ENCODE data around the gene MEGF8.

Gene MEGF8

DNA sequence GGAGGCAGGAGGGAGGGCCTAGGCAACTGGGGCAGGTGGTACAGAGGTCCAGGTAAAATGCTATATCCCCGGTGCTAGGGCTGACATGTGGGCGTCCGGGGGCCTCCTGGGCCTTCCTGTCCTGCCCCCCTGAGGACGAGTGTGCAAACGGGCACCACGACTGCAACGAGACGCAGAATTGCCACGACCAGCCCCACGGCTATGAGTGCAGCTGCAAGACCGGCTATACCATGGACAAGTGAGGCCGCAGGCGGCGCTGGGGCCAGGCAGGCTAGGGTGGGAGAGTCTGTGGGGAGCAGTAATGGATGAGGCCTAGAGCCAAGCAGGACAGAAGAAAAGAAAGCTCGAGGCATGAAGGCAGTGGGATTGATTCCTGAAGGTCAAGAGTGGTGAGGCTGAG, 43.3 kb downstream of the MEGF8 start:
- H3K4me3 ChIP-seq (ENCODE audit: low read depth, low read length), result no peak overlapping the region
- TF ChIP-seq, protein P1, sequence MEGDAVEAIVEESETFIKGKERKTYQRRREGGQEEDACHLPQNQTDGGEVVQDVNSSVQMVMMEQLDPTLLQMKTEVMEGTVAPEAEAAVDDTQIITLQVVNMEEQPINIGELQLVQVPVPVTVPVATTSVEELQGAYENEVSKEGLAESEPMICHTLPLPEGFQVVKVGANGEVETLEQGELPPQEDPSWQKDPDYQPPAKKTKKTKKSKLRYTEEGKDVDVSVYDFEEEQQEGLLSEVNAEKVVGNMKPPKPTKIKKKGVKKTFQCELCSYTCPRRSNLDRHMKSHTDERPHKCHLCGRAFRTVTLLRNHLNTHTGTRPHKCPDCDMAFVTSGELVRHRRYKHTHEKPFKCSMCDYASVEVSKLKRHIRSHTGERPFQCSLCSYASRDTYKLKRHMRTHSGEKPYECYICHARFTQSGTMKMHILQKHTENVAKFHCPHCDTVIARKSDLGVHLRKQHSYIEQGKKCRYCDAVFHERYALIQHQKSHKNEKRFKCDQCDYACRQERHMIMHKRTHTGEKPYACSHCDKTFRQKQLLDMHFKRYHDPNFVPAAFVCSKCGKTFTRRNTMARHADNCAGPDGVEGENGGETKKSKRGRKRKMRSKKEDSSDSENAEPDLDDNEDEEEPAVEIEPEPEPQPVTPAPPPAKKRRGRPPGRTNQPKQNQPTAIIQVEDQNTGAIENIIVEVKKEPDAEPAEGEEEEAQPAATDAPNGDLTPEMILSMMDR (IDR thresholded peaks at IDR 0.05; ENCODE audit: low read depth, low read length), result no peak

DNA sequence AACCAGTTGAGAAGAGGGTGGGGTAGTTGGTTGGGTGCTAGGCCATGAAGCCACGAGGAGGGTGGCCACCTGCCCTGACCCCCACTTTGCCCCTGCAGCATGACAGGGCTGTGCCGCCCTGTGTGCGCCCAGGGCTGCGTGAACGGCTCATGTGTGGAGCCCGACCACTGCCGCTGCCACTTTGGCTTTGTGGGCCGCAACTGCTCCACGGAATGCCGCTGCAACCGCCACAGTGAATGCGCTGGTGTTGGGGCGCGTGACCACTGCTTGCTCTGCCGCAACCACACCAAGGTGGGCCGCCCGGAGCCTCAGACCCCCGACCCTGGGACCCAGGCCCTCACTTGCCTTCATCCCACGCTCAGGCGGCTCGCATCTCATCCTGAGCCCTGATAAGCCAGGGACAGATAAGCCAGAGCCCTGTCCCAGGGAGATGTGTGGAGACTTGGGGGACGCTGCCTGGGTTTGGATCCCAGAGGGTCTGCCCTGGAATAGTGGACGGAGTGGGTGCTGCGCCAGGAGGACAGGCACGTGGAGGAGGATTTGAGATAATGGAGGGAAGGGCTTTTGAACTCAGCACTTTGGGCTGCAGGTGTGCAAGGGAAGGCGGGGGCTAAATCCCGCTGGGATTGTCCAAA, 44.1 kb downstream of the MEGF8 start:
- TF ChIP-seq, protein P1 (IDR thresholded peaks at IDR 0.05; ENCODE audit: low read depth, low read length), result no peak
- no peak overlapping the region for H3K4me3 ChIP-seq (ENCODE audit: low read depth, low read length)

DNA sequence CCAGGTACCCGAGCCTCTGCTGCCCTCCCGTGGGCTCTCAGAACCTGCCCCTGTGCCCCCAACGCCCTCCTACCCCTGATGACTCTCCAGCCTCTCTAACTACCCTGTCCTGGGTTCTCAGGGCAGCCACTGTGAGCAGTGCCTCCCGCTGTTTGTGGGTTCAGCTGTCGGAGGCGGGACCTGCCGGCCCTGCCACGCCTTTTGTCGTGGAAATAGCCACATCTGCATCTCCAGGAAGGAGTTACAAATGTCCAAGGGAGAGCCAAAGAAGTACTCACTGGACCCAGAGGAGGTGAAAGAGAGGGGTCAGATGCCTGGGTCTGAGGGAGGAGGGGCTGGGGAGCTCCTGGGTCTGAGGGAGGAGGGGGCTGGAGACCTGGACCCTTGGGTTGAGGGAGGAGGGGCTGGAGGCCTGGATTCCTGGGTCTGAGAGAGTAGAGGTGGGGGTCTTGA, 44.7 kb downstream of the MEGF8 start:
- TF ChIP-seq, protein P1 (IDR thresholded peaks at IDR 0.05; ENCODE audit: low read depth, low read length), result no peak
- no peak overlapping the region for H3K4me3 ChIP-seq (ENCODE audit: low read depth, low read length)

DNA sequence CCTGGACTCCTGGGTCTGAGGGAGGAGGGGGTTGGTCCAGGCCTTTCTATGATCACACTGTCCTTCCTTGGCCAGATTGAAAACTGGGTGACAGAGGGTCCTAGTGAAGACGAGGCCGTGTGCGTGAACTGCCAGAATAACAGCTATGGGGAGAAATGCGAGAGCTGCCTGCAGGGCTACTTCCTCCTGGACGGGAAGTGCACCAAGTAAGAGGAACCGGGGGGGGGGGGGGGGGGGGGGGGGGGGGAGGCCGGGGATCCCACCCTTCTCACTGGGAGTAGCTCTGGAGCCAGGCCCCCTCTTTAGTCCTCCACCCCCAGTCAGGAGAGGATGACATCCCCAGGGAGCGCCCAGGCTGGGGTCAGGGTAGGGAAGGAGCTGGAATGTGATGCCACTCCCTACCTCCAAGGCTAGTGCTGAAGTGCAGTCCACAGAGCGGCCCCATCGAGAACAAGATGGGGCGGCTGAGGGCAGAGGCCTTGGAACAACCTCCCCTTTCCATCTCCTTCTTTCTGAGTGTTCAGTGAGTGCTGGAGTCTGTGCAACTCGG, 45.3 kb downstream of the MEGF8 start:
- H3K4me3 ChIP-seq (ENCODE audit: low read depth, low read length), result no peak overlapping the region

DNA sequence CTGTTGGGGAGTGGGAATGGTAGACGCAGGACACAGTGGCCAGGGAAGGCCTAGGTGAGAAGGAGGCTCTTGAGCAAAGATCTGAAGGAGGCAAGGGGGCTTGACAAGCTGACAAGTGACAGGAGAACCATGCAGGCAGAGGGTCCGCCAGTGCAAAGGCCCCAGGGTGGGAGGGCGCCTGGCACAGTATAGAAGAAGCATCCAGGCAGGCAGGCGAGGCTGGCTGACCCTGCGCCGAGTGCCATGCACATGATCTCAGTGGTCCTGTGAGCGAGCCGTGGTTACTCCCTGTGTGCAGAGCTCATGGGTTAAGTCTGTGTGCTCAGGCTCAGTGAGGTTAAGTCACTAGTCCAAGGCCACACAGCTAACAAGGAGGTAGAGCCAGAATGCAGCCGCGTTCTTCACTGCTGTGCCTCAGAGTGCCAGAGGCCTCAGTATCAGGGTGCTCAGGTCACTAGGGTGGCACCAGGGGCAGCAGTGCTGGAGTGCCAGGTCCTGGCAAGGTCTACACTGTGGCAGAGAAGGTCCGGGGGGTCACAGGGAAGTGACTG, 49.5 kb downstream of the MEGF8 start:
- TF ChIP-seq, protein P1 (IDR thresholded peaks at IDR 0.05; ENCODE audit: low read depth, low read length), result no peak
- no peak overlapping the region for H3K4me3 ChIP-seq (ENCODE audit: low read depth, low read length)

More for the DNA sequence above, 45.3 kb downstream of the MEGF8 start:
- TF ChIP-seq, protein P1 (IDR thresholded peaks at IDR 0.05; ENCODE audit: low read depth, low read length), result no peak

DNA sequence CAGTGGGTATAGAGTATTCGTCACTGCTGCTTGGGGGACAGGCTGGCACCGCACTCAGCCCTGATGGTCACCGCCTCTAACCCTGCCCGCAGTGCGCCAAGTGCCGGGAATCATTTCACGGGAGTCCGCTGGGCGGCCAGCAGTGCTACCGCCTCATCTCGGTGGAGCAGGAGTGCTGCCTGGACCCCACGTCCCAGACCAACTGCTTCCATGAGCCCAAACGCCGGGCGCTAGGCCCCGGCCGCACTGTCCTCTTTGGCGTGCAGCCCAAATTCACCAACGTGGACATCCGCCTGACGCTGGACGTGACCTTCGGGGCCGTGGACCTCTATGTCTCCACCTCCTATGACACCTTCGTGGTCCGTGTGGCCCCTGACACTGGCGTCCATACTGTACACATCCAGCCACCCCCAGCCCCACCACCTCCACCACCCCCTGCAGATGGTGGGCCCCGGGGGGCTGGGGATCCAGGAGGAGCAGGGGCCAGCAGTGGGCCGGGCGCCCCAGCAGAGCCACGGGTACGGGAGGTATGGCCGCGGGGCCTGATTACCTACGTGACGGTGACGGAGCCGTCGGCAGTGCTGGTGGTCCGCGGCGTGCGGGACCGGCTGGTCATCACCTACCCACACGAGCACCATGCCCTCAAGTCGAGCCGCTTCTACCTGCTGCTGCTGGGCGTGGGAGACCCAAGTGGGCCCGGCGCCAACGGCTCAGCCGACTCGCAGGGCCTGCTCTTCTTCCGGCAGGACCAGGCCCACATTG, 50.2 kb downstream of the MEGF8 start:
- no peak overlapping the region for H3K4me3 ChIP-seq (ENCODE audit: low read depth, low read length)
- TF ChIP-seq, protein P1 (IDR thresholded peaks at IDR 0.05; ENCODE audit: low read depth, low read length), result no peak

DNA sequence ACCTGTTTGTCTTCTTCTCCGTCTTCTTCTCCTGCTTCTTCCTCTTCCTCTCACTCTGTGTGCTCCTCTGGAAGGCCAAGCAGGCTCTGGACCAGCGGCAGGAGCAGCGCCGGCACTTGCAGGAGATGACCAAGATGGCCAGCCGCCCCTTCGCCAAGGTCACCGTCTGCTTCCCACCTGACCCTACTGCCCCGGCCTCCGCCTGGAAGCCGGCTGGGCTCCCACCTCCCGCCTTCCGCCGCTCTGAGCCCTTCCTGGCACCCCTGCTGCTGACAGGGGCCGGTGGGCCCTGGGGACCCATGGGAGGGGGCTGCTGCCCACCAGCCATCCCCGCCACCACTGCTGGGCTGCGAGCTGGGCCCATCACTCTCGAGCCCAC, 50.7 kb downstream of the MEGF8 start:
- TF ChIP-seq, protein P1 (IDR thresholded peaks at IDR 0.05; ENCODE audit: low read depth, low read length), result no peak

More for the DNA sequence above, 50.7 kb downstream of the MEGF8 start:
- H3K4me3 ChIP-seq (ENCODE audit: low read depth, low read length), result no peak overlapping the region
